Hematopoietic multipotent progenitor cell (in vitro differentiated cells): ENCODE measurements around the gene GAB1. TPM values are rescaled to one million over a fixed set of nuclear protein-coding genes. Genes with fewer than 3 reads are reported as not detected.

ENCODE experiments used
- DNase-seq, 3 donors: peaks; one replicate each; pipeline ENCODE4 v3.0.0-alpha.2; 2011 to 2015; ENCODE audit warnings: low read depth in 2 of 3, low spot score in 2 of 3
- total RNA-seq: library from RNA; depleted of rRNA; stranded (reverse); fragments of >200 nt; gene quantifications from one replicate; pipeline ENCODE4 v1.2.3, GENCODE V29; 2012

GAB1 gene
- total RNA-seq, 1 donor, result 17.0 TPM

DNA sequence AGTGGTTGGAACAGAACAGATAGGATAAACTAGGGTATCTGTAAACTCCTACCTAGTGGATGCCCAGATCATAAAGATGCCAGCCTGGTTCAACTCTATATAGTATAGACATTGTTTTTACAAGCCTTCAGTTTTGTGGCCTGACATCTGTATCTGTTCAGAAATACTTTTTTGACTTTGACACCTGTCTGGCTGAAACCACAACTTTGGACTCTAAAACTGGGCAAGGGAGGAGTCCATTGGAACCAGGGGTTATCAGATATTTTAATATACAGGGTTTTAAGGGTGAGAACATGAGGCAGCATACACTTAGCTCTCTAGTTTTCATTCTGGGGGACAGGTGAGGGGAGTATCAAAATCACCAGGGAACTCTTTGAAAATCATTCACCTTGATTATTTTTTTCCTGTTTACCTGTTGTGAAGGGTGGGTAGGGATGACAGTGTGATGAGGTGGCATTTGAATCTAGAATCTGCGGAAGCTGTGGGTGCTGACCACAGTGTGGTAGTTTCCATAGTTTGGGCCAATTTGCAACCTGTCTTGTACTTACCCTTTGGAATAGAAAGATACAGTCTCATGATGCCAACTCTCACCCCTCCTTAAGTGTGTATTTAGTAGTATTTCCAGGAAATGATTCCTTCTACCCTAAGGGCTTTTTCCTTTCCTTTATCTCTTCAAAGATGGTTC, 20.6 kb downstream of the GAB1 start:
- DNase-seq, result no peak

DNA sequence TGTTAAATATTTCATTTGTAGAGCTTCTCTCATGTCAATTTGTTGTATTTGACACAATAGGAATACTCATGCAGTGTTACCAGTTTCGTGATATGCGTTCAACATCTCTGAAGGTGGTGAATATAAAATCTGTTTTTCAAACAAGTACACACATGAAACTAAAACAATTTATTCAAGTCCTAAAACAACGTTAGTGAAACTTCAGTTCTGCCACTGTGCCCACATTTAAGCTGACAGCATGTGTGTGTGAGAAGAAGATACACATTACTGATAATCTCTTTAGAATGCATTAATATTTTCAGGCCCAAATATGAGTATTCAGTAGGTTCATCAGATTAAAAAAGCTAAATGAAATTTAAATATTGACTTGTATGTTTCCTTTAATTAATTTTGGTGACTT, 21.7 kb downstream of the GAB1 start:
- no peak for DNase-seq

DNA sequence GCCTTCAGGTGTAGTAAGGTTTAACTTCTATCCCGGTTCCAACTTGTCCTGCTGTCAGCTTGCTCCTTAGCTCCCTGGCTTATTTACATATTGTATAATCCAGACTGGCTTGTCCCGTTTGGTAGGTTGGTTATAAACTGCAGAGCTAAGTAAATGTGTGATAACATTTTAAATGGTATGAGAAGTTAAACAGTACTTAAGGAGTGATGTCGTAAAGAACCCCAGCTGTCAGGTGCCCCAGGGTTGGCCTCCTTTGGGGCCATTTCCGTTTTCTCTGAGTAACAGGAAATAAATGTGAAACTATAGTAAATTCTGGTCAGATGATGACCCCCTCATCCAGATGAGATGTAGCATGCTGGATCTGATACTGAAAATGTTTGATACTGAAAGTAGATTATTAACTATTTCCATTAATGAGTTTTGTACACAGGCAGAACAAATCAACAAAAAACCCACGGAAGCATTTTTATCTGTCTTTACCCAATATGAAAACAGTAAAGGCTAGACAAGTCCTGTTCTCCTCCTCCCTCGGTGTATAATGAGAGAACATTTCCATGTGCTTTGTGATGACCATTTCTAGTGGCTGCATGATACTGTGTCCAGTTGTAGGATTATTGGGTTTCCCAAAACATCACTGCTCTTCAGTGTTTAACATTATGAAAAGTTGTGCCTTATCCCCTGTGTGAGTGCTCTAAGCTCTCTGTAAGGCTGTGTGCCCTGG, 22.4 kb downstream of the GAB1 start:
- DNase-seq, result peak in 2 of 3 donors; percentile 83 to 88

DNA sequence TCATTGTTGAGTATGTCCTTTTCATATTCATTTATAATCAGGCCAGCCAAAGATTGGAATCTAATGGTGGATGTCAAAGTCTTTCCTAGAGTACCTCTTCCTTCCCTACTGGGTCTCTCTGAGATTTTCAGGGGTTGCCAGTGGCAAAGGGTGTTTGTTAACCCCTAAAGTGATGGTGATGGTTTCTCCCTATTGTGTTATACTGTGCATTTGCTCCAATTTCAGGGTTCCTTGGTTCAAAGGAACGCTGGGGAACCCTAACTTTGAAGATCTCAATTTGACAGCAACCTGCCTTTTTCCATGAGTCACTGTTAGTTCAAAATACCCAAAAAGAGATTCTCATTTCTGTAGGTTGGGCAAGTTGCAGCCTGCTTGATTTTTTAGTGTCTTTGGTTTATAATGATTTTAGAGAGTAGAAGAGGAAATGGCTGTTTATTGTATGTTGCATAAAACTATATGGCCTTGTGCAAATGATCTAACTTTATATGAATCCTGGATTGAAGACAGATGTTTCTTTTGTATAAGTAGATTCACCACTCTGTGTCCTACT, 23.0 kb downstream of the GAB1 start:
- no peak for DNase-seq

DNA sequence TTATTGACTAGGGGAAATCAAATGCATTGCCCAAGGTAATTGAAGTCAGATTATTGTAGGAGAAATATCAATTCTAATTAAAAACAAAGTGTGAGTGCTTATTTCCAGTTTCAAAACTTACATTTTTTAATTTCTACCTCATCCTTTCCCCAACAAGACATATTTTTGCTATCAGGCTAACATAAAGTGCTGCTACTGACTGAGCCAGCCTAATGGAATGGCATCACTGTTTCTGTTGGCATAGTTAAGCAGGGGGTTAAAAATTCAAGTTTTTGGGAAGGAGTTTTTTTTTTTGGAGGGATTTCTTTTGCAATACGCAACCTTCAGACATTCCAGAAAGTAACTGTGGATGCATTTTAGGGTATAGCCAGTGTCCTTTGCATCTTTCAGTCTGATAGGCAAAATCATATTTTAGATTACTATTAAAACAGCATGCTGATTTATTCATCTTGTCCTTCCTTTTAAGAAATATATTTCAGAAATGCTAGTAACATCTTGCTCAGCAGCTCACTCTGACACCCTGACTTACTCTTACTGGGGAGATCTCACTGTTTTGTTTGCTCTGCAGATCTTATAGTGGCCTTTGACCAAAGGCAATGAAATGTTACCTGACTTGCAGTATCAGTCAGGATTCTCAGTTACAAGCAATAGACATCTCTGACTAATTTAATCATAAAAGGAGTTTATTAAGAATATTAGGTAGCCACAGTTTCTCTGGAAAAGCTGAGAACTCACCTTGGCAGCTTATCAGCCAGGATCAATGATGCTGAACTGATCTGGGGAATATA, 24.4 kb downstream of the GAB1 start:
- DNase-seq, result no peak

DNA sequence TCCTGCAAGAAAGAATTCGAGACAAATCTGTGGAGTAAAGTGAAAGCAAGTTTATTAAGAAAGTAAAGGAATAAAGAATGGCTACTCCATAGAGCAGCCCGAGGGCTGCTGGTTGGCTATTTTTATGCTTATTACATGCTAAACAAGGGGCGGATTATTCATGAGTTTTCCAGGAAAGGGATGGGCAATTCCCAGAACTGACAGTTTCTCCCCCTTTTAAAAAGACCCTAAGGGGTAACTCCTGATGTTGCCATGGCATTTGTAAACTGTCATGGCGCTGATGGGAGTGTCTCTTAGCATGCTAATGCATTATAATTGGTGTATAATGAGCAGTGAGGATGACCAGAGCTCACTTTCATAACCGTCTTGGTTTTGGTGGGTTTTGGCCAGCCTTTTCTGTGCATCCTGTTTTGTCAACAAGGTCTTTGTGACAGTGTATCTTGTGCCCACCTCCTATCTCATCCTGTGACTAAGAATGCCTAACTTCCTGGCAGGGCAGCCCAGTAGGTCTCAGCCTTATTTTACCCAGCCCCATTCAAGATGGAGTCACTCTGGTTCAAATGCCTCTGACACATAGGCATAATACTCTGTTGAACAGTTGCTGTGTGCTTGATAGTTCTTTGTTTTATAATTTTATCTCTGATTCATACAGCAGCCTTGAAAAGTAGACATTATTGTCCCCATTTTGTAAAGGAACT, 25.8 kb downstream of the GAB1 start:
- DNase-seq, result no peak

DNA sequence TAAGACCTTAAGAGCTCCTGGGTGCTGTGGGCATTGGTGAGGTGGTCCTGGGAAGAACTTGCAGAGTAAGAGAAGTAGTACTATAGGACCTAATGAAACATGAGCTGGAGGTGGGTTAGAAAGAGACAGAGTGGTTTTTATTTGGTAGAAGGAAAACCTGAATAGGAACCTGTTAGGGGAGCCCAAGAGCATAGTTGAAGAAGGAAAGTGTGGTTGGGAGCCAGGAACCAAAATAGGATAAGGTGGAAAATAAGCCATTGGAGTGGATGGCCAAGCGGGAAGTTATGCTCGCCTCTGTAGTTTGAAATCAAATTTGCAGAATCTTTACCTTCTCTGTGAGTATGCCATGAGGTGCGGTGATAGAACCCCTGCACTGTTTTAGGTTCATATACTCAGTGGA, 26.7 kb downstream of the GAB1 start:
- no peak for DNase-seq

DNA sequence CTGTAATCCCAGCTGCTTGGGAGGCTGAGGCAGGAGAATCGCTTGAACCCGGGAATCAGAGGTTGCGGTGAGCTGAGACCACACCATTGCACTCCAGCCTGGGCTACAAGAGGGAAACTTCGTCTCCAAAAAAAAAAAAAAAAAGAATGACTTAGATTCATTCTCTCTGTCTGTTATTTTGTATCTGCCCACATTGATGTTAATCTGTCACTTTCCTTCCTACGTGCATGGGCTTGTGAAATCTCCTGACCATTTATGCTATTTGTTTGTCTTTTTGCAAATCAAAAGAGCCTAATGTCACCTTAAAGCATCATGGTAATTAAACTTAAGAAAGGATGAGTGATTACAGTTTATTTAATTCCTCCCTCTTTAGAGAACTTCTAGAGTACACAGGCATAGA, 27.4 kb downstream of the GAB1 start:
- no peak for DNase-seq

DNA sequence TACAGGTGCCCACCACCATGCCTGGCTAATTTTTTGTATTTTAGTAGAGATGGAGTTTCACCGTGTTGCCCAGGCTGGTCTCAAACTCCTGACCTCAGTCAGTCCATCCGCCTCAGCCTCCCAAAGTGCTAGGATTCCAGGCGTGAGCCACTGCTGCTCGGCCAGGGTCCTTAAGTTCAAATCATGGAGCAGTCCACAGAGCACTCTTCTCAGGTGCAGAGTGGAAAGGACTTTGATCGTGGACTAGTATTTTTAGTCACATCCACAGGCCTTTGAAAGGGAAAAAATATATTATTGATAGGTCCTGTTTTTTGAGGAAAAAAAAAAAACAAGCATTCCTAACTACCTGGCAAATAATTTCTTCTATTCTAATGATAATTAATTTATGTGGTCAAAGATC, 31.2 kb downstream of the GAB1 start:
- DNase-seq, result no peak

DNA sequence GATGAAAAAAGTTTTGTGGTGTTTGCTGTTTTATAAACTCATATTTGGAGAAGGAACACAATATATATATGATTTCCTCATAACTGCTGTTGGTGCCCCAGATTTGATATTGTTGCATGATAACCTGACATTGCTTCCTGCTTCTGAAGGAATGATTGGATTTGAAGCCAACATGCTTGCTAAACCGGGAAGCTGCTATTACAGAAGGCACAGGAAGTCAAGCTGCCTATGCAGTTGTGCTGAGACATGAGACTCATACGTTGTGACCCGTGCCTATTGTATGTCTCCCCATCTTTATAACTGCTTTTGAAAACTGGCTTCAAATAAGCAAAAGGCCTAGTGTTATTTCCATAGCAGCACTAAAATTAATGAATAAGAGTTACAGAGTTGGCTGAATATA, 32.9 kb downstream of the GAB1 start:
- DNase-seq, result no peak

DNA sequence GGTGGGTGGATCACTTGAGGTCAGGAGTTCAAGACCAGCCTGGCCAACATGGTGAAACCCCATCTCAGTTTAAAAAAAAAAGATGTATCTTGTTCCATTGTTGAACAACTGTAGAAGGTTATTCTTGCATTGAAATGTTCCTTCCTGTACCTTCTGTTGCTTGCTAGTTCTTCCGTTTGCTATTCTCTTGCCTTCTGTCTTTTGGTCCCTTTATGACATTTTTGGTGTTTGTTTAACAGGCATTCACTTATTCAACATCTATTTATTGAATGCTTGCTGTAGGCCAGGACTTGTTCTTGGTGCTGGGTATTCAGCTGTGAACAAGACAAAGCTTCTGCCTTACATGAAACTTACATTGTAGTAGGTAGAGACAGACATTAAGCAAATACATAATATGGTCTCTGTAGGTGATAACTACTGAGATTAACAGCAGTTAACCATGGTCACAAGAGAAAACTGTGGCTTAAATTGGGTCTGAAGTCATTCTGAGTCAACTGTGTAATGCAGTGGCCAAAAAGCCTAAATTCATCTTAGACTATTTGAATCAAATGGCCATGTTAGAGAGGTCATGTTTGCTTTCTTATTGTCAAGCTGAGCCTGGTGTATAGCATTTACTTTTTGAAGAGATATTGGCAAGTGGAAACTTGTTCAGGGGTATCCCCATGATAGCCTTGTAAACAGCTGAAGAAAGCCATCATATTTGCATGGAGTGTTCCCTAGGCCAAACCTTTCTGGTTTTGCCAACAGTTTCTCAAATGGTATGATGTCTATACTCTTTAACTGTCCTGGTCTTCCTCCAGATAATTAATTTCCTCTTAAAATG, 35.6 kb downstream of the GAB1 start:
- DNase-seq, result no peak

DNA sequence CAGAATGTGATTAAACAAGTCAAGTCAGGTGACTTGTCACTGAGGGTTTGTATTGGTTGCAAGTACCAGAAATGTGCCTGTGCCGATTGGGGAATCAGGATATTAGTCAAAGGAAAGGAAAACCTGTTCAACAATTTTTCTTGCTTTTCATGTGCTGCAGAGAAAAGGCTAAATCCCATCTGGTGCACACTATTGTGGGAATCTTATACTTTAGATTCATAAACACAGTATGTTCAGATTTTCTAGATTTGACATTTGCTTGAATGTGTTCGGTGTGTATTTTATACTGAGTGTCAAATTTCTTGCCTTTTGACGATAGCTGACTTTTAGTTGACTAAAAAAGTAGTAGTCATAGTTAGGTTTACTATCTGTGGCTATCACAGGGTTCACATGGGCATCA, 37.6 kb downstream of the GAB1 start:
- no peak for DNase-seq

DNA sequence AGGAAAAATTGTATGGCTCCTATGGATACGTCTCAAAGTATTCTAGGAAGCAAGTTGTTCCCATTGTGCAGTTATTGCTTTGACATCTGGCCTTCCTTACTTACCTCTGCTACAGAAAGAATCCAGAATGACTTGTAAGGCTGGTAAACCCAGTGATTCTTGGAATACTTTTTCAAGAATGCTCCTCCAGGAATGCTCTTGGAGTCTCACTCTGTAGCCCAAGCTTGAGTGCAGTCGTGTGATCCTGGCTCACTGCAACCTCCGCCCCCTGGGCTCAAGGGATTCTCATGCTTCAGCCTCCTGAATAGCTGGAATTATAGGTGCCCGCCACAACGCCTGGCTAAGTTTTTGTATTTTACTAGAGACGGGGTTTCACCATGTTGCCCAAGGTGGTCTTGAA, 38.1 kb downstream of the GAB1 start:
- DNase-seq, result no peak

DNA sequence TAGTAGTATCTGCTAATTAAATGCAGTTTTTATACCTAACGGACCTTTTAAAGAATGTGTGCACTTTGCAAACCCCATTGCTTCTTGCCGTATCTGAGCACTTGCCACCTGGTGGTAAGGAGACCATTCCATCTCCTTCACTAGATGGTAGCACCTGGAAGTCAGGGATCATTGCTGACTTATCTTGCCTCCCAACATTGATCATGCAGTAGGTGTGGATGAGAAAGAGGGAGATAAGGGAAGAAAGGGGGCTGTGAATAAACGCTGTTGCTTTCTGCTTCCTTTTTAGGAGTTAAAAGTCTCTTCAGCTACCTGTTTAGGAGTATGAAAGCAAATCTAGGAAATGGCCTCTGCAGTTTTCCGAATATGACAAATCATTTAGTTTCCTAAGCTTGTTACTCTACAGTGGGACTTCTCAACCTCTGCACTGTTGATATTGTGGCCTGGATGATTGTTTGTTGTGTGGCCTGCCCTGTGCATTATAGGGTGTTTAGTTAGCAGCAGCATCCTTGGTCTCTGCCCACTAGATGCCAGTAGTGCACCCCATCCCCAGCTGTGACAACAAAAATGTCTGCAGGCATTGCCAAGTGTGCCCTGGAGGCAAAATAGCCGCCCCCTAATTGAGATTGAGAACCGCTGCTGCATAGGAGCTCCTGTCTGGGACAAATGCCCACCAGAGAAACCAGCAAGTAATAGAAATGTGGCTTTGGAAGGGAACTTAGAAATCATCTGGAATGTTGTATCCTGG, 38.8 kb downstream of the GAB1 start:
- peak in 2 of 3 donors; percentile 57 to 74 for DNase-seq

DNA sequence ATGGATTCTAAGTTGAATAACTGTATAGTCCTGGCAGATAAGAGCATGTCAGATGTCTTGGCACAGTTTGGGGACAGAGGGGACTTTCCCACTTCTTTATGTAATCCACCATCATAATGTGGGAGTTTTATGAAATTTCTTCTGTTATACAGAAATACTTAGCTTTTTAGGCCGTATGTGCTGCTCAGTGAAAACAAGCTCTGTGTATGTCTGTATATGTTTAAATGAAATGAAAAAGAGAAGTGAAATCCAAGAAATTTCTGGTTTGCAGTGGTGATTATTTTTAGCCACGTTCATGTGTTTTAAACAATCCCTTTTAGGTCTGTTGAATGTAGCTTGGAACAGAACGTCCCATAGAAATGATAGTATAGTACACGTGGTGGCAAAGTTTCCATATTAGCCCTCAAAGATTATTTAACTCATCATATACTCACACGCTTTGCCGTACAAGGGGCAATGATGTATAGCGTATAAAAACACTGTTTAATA, 41.0 kb downstream of the GAB1 start:
- no peak for DNase-seq

DNA sequence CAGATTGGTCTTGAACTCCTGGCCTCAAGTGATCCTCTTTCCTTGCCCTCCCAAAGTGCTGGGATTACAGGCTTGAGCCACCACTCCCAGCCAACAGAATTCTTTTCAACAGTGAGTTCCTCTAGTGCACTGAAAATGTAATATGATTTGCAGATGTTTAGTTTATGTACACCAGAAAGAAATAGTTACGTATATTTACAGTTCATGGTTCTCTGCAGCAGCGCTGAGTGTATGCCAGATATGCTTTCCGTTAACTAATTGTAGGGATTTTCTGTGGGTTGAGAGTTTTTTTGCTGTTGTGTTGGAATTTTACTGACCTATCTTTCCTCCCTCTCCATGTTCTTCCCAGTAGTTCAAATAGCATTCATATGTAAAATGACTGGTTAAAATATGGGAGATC, 44.0 kb downstream of the GAB1 start:
- no peak for DNase-seq

DNA sequence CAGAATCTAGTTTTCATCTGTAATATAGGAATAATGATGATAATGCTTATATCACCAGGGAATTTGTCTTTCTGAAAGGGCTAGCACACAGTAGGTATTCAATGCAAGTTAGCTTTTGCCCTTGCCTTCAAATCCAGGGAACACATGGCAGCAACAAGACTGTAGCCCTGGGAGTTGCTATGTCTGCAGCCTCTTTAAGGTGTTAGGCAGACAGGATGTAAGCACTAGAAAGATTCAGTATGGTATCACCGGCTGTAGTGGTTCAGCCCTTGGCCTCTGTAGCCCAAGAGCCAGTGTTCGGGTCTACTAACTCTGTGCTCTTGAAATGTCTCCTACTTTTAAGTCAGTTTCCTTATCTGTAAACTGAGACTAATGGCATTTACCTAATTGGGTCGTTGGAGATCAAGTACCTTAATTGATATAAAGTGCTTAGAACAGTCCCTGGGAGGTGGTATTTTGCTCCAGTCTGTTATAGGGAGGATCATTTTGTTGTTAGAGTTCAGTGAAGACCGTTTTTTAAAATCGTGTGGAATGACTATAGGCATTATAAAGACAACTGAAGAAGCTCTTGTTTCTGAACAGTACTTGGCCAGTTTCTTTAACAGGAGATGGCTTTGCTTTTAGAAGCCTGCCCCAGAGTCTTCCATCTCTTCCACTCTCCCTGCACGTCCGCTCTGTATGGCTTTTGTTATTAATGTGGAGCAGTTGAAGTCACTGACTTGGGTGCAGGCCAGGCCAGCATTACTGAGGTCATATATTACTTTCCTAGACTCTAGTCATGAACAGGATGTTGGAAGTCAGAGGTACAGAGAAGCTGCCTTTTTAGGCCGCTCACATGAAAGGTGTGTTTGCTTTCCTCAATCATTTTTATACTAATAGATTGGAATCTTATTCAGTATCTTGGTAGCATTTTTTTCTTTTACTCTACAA, 44.8 kb downstream of the GAB1 start:
- DNase-seq, result peak in 1 of 3 donors; percentile 48

DNA sequence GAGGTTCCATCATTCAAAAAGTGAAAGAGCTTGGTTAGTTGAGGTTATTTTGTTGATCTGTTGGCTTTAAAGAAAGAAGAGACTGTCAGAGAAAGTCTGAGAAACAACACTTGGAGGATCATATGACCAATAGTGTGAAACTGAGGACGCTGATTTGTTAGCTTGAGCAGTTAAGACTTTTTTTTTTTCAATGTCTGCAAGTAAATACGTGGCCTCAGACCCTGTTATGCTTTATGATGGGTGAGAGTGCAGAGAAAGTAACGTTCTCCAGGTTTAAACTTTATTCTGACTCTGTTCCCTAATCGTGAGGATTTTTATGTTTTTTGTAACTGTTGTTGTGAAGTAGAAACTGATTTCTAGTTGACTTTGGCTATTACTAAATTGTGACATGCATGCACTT, 45.9 kb downstream of the GAB1 start:
- DNase-seq, result no peak
